ENCODE data around the gene ADTRP. TPM values are rescaled to one million over a fixed set of nuclear protein-coding genes. Genes with fewer than 3 reads are reported as not detected.

The ADTRP gene
- total RNA-seq, 1 donor from 2014 or later, result 3.4 TPM

- Mint-ChIP-seq H3K27ac (no peak overlapping the region), H3K4me3 (no peak overlapping the region), H3K36me3 (no peaks in the 10 kb centered on the region), H3K27me3 (ENCODE audit: low read depth) (no peaks in the 10 kb centered on the region), H3K9me3 (no peaks in the 10 kb centered on the region), H3K4me1 (peaks cover 3% of the 10 kb centered on the region)
- no peak for TF ChIP-seq CTCF (IDR thresholded peaks at IDR 0.05; ENCODE audit: unreplicated experiment)
- DNase-seq (ENCODE audit: low spot score in 2 of 2, unreplicated experiment in 2 of 2), result no peak
These were observed 7.4 kb upstream of the ADTRP start for GRCh38 chr6:11785774-11786579.

DNA sequence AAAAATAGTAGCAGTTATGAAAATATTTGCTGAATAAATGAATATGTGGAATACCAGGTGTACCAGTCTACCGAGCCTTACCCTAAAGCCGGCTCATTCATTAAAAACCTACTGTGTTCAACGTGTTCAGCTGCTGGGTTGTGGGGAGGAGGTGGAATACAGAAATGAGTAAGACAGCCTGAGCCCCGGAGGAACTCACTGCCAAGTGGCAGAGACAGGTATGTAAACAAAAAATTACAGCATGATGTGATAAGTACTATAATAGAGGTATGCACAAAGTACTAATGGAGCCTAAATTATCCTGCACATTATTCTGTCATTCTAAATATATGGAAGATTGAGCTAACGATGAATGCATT lies 6.8 kb upstream of the ADTRP start:
- TF ChIP-seq CTCF (IDR thresholded peaks at IDR 0.05; ENCODE audit: unreplicated experiment), result no peak
- H3K36me3 Mint-ChIP-seq, result no peaks in the 10 kb centered on the region
- peaks cover 3% of the 10 kb centered on the region for H3K4me1 Mint-ChIP-seq
- no peak overlapping the region for H3K27ac Mint-ChIP-seq
- DNase-seq (ENCODE audit: low spot score in 2 of 2, unreplicated experiment in 2 of 2), result no peak
- no peaks in the 10 kb centered on the region for H3K9me3 Mint-ChIP-seq
- H3K27me3 Mint-ChIP-seq (ENCODE audit: low read depth), result no peaks in the 10 kb centered on the region
- H3K4me3 Mint-ChIP-seq, result no peak overlapping the region

GRCh38 chr6:11784341-11784740 lies 5.7 kb upstream of the ADTRP start:
- no peak for TF ChIP-seq CTCF (IDR thresholded peaks at IDR 0.05; ENCODE audit: unreplicated experiment)
- no peaks in the 10 kb centered on the region for H3K36me3 Mint-ChIP-seq
- no peak for DNase-seq (ENCODE audit: low spot score in 2 of 2, unreplicated experiment in 2 of 2)
- peaks cover 7% of the 10 kb centered on the region for H3K4me1 Mint-ChIP-seq
- H3K27ac Mint-ChIP-seq, result no peak overlapping the region
- H3K9me3 Mint-ChIP-seq, result no peaks in the 10 kb centered on the region
- H3K27me3 Mint-ChIP-seq (ENCODE audit: low read depth), result no peaks in the 10 kb centered on the region
- H3K4me3 Mint-ChIP-seq, result no peak overlapping the region

- H3K4me1 Mint-ChIP-seq, result peaks cover 15% of the 10 kb centered on the region
- TF ChIP-seq CTCF (IDR thresholded peaks at IDR 0.05; ENCODE audit: unreplicated experiment), result no peak
- no peaks in the 10 kb centered on the region for H3K27me3 Mint-ChIP-seq (ENCODE audit: low read depth)
- no peak overlapping the region for H3K4me3 Mint-ChIP-seq
- no peak for DNase-seq (ENCODE audit: low spot score in 2 of 2, unreplicated experiment in 2 of 2)
- no peak overlapping the region for H3K27ac Mint-ChIP-seq
- no peaks in the 10 kb centered on the region for H3K9me3 Mint-ChIP-seq
- H3K36me3 Mint-ChIP-seq, result no peaks in the 10 kb centered on the region
These were observed 5.0 kb upstream of the ADTRP start for GRCh38 chr6:11783524-11784064.

DNA sequence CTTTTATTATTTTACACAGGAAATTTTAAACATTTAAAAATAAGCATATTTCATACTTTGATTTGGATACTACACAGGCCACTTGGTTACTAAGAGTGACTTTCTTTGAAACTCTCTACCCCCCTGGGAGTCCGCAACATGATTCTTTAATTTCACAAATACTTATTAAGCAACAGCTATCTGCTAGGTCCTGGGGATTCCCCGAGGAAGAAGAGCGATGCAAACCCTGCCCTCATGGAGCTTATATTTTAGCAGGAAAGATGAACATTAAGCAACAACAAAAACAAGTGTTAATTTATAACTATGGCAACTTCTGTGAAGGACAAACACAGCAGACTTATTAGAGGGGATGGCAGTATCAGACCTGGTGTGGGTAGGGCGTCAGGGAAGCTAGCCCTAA lies 3.9 kb upstream of the ADTRP start:
- Mint-ChIP-seq H3K4me3 (no peak overlapping the region), H3K36me3 (no peaks in the 10 kb centered on the region), H3K9me3 (no peaks in the 10 kb centered on the region), H3K27ac (no peak overlapping the region), H3K27me3 (ENCODE audit: low read depth) (no peaks in the 10 kb centered on the region), H3K4me1 (peaks cover 25% of the 10 kb centered on the region)
- TF ChIP-seq CTCF (IDR thresholded peaks at IDR 0.05; ENCODE audit: unreplicated experiment), result no peak
- no peak for DNase-seq (ENCODE audit: low spot score in 2 of 2, unreplicated experiment in 2 of 2)

Measured in mesothelial cell of epicardium (in vitro differentiated cells).